IMR-90 (cell line): Measurements from ENCODE around the gene COMP. TPM values are rescaled to one million over a fixed set of nuclear protein-coding genes. Genes with fewer than 3 reads are reported as not detected.

Source experiments
- ATAC-seq: fragments of 200-7000 bp; cut with Tn5 transposase; 2 replicates; pipeline ENCODE4 v1.9.1; 2020; ENCODE audit warnings: low read depth, mild to moderate bottlenecking, moderate library complexity
- BruUV-seq: library from RNA; stranded (reverse); fragments of 400-500 nt; replicated peaks from 2 replicates; lab custom pipeline; 2021; lab: Mats Ljungman, UMichigan
- CTCF ChIA-PET: fragments of 300-600 bp; formaldehyde crosslinking; extraction: SDS; loops from one replicate; lab custom pipeline; 2021; ENCODE audit warnings: antibody characterized with exemption; lab: Yijun Ruan, JAX
- POLR2A ChIA-PET: fragments of 300-600 bp; sonication (Branson Sonifier 250); formaldehyde crosslinking; loops from one replicate; lab custom pipeline; 2022; ENCODE audit warnings: antibody characterized with exemption; ENCODE audit not compliant: unreplicated experiment; lab: Charles Lee
- DNase-seq: peaks from one replicate; pipeline ENCODE4 v3.0.0; 2013
- H2AFZ ChIP-seq: replicated peaks from 2 replicates; pipeline ENCODE3; 2013; ENCODE audit warnings: low read length, mild to moderate bottlenecking; ENCODE audit not compliant: poor library complexity
- H2AK5ac ChIP-seq: 2 replicates; pipeline ENCODE4 v1.6.1; 2013; ENCODE audit warnings: low read depth, low read length, inconsistent platforms
- H2AK9ac ChIP-seq: replicated peaks from 2 replicates; pipeline ENCODE3; 2013; ENCODE audit warnings: mild to moderate bottlenecking, low read depth, low read length, moderate library complexity; ENCODE audit not compliant: poor library complexity
- H2BK120ac ChIP-seq: 2 replicates; pipeline ENCODE4 v1.6.1; 2013; ENCODE audit warnings: low read depth, low read length, inconsistent platforms
- H2BK15ac ChIP-seq: 3 replicates; pipeline ENCODE4 v1.6.1; 2013; ENCODE audit warnings: low read depth, low read length, inconsistent platforms
- H2BK20ac ChIP-seq: 2 replicates; pipeline ENCODE4 v1.6.1; 2013; ENCODE audit warnings: low read depth, mild to moderate bottlenecking, inconsistent platforms, low read length, moderate library complexity
- H2BK5ac ChIP-seq: 2 replicates; pipeline ENCODE4 v1.6.1; 2013; ENCODE audit warnings: mild to moderate bottlenecking, low read depth, low read length, inconsistent platforms; ENCODE audit not compliant: poor library complexity, severe bottlenecking
- H3K14ac ChIP-seq: replicated peaks from 2 replicates; pipeline ENCODE4 v1.6.1; 2013; ENCODE audit warnings: low read depth, low read length, inconsistent platforms
- H3K18ac ChIP-seq: 2 replicates; pipeline ENCODE4 v1.6.1; 2013; ENCODE audit warnings: low read depth, low read length, control low read depth
- H3K23ac ChIP-seq: 2 replicates; pipeline ENCODE4 v1.6.1; 2013; ENCODE audit warnings: low read depth, low read length, inconsistent platforms
- H3K27ac ChIP-seq: 2 replicates; pipeline ENCODE4 v1.5.1; 2013; ENCODE audit warnings: mild to moderate bottlenecking, control low read depth, low read length; ENCODE audit not compliant: insufficient read depth
- H3K27me3 ChIP-seq: 2 replicates; pipeline ENCODE4 v1.6.1; 2013; ENCODE audit warnings: low read length; ENCODE audit not compliant: control insufficient read depth, insufficient read depth
- H3K36me3 ChIP-seq: 2 replicates; pipeline ENCODE4 v1.6.1; 2013; ENCODE audit warnings: low read length, mixed read lengths; ENCODE audit not compliant: control insufficient read depth, insufficient read depth
- H3K4ac ChIP-seq: 2 replicates; pipeline ENCODE4 v1.6.1; 2013; ENCODE audit warnings: low read depth, low read length, inconsistent platforms
- H3K4me1 ChIP-seq: 2 replicates; pipeline ENCODE4 v1.6.1; 2013; ENCODE audit warnings: low read length, mixed read lengths; ENCODE audit not compliant: control insufficient read depth, insufficient read depth
- H3K4me2 ChIP-seq: 2 replicates; pipeline ENCODE4 v1.6.1; 2013; ENCODE audit warnings: low read depth, mild to moderate bottlenecking, control low read depth, low read length, moderate library complexity
- H3K4me3 ChIP-seq: 2 replicates; pipeline ENCODE4 v1.5.1; 2013; ENCODE audit warnings: low read depth, mild to moderate bottlenecking, control low read depth, low read length, moderate library complexity; ENCODE audit not compliant: insufficient read depth
- H3K56ac ChIP-seq: 2 replicates; pipeline ENCODE4 v1.6.1; 2013; ENCODE audit warnings: low read length, inconsistent platforms; ENCODE audit not compliant: insufficient read depth; ENCODE audit errors: extremely low read depth
- H3K79me1 ChIP-seq, 2 experiments: 2 replicates each; pipeline ENCODE4 v1.6.1; 2013; ENCODE audit warnings: low read length in 2 of 2, inconsistent platforms in 1 of 2, low read depth in 1 of 2
- H3K9ac ChIP-seq: 2 replicates; pipeline ENCODE4 v1.6.1; 2013; ENCODE audit warnings: low read depth, low read length, control low read depth
- H3K9me1 ChIP-seq: 2 replicates; pipeline ENCODE4 v1.6.1; 2013; ENCODE audit warnings: low read length, inconsistent platforms; ENCODE audit not compliant: insufficient read depth
- H3K9me3 ChIP-seq: 2 replicates; pipeline ENCODE4 v1.6.1; 2013; ENCODE audit warnings: low read length; ENCODE audit not compliant: control insufficient read depth, insufficient read depth
- H4K20me1 ChIP-seq: 2 replicates; pipeline ENCODE4 v1.6.1; 2013; ENCODE audit warnings: low read length, inconsistent platforms; ENCODE audit not compliant: insufficient read depth
- H4K5ac ChIP-seq: 2 replicates; pipeline ENCODE4 v1.6.1; 2013; ENCODE audit warnings: mild to moderate bottlenecking, low read depth, low read length, control low read depth
- H4K8ac ChIP-seq, 2 experiments: 2 replicates each; pipeline ENCODE4 v1.6.1; 2013; ENCODE audit warnings: low read depth in 2 of 2, low read length in 2 of 2, control low read depth in 1 of 2, inconsistent platforms in 1 of 2
- H4K91ac ChIP-seq: 2 replicates; pipeline ENCODE4 v1.6.1; 2013; ENCODE audit warnings: low read depth, low read length, inconsistent platforms; ENCODE audit not compliant: insufficient read depth
- MXI1 ChIP-seq: IDR thresholded peaks from 2 replicates; pipeline ENCODE4 v1.6.1; 2012; ENCODE audit warnings: low read depth, mild to moderate bottlenecking, low read length, moderate library complexity, borderline replicate concordance
- NFE2L2 ChIP-seq: fragments of 150-350 bp; IDR thresholded peaks from 2 replicates; pipeline ENCODE4 v1.6.1; 2016; ENCODE audit warnings: low read depth, mild to moderate bottlenecking, low read length
- WGBS, 2 experiments: methylation state at CpG; one replicate each; pipeline versions ENCODE4 v1.1.5 to v1.1.7; 2013; ENCODE audit warnings: missing lambda C conversion rate in 2 of 2; ENCODE audit not compliant: insufficient read length in 1 of 2; ENCODE audit errors: extremely low coverage in 2 of 2; 5-methylcytosine and 5-hydroxymethylcytosine counted together
- dilution Hi-C: fragments of 300-500 bp; cut with HindIII; formaldehyde crosslinking; loops from one replicate; pipeline ENCODE4 v1.14.3; 2018; ENCODE audit warnings: low sequenced_read_pairs; ENCODE audit not compliant: unreplicated experiment
- in situ Hi-C: fragments of 300-500 bp; cut with MboI; formaldehyde crosslinking; loops from 3 replicates; pipeline ENCODE4 v1.14.3; 2019; ENCODE audit warnings: low sequenced_read_pairs, inconsistent platforms, mixed read lengths
- intact Hi-C: fragments of 100-400 bp; cut with micrococcal nuclease; formaldehyde crosslinking; loops from 2 replicates; pipeline ENCODE4 v1.10.0; 2022
- polyA plus RNA-seq, 3 experiments: library from polyadenylated mRNA; depleted of rRNA; stranded (reverse); fragments of >200 nt; gene quantifications; 2 replicates each; pipeline ENCODE4 v1.2.3, GENCODE V29; 2012; ENCODE audit warnings: low replicate concordance in 1 of 3
- total RNA-seq: library from RNA; depleted of rRNA; stranded (reverse); fragments of >200 nt; gene quantifications from 2 replicates; pipeline ENCODE4 v1.2.3, GENCODE V29; 2012

The COMP gene
- total and polyA plus RNA-seq, 2 of the 4 experiments (the other 2 are of a cell fraction), result under 0.01 to 0.43 TPM

DNA sequence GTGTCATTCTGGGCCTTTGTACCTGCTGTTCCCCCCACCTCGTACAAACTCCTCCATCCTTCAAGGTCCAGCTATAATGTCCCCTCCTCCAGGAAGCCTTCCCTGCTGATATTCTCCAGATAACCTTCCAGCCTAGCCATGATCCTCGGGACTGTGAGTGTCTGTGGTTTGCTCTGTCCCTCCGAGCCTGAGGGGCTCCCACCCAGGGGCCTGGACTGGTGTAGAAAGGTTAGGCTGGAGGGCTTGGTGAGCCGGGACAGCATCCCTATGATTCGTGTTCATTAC lies 2.9 kb upstream of the COMP start:
- ChIA-PET POLR2A (no interaction called here), CTCF (no interaction called here)
- Histone ChIP-seq H3K79me1 (no peaks in the 10 kb centered on the region), H4K91ac (no peak overlapping the region), H4K5ac (no peak overlapping the region), H3K4me3 (no peak overlapping the region), H3K9me3 (no peaks in the 10 kb centered on the region), H2BK5ac (no peak overlapping the region), H2BK20ac (no peak overlapping the region), H3K4ac (no peak overlapping the region), H3K27me3 (peaks cover 69% of the 10 kb centered on the region), H3K56ac (no peak overlapping the region), H3K9me1 (no peaks in the 10 kb centered on the region), H3K4me1 (peaks cover 2% of the 10 kb centered on the region; the same call in 1 of the 2 replicates), H2BK15ac (no peak overlapping the region), H3K14ac (no peak overlapping the region), H2BK120ac (no peak overlapping the region), H3K9ac (no peak overlapping the region), H3K36me3 (no peaks in the 10 kb centered on the region), H3K23ac (no peak overlapping the region; the same call in 1 of the 2 replicates), H2AK9ac (no peak overlapping the region), H3K18ac (no peak overlapping the region), H4K8ac (no peak overlapping the region), H2AFZ (no peak overlapping the region), H4K20me1 (peaks cover 4% of the 10 kb centered on the region; the same call in 1 of the 2 replicates), H3K27ac (no peak overlapping the region), H3K4me2 (no peak overlapping the region), H2AK5ac (no peak overlapping the region)
- in situ Hi-C loops (no loop called here), dilution Hi-C loops (no loop called here), intact Hi-C loops (no loop called here)
- no CpG with 5 or more reads among the region's 5 CpGs for WGBS, 2 experiments
- ATAC-seq, result no peak
- BruUV-seq, result no TSS peak
- TF ChIP-seq NFE2L2, result no peak
- TF ChIP-seq MXI1, result no peak
- DNase-seq, result no peak
